Activated CD8-positive, alpha-beta T cell treated with anti-CD3 and anti-CD28 coated beads for 36 hours (primary cell): ENCODE data around the gene MIEN1. TPM values are rescaled to one million over a fixed set of nuclear protein-coding genes. Genes with fewer than 3 reads are reported as not detected.

Experiments
- ATAC-seq: fragments of 200-7000 bp; cut with Tn5 transposase; one replicate; pipeline ENCODE4 v1.10.0; 2021; ENCODE audit warnings: mild to moderate bottlenecking, moderate library complexity
- CTCF ChIA-PET: fragments of 350-600 bp; sonication (Branson Sonifier 250); formaldehyde crosslinking; loops from one replicate; lab custom pipeline; 2021; ENCODE audit warnings: antibody characterized with exemption; lab: Charles Lee
- POLR2A ChIA-PET: fragments of 350-600 bp; sonication (Branson Sonifier 250); formaldehyde crosslinking; loops from one replicate; lab custom pipeline; 2021; ENCODE audit warnings: antibody characterized with exemption; lab: Charles Lee
- DNase-seq: peaks from one replicate; pipeline ENCODE4 v3.0.0-alpha.2; 2020
- H3K27ac Mint-ChIP-seq: one replicate; pipeline ENCODE4 v1.8.0; 2021; ENCODE audit warnings: mild to moderate bottlenecking, mixed read lengths
- H3K27me3 Mint-ChIP-seq: one replicate; pipeline ENCODE4 v1.8.0; 2021; ENCODE audit warnings: mixed read lengths
- H3K36me3 Mint-ChIP-seq: one replicate; pipeline ENCODE4 v1.8.0; 2021; ENCODE audit warnings: low read depth, mixed read lengths
- H3K4me1 Mint-ChIP-seq: one replicate; pipeline ENCODE4 v1.8.0; 2021; ENCODE audit warnings: low read depth, mixed read lengths
- H3K4me3 Mint-ChIP-seq: one replicate; pipeline ENCODE4 v1.8.0; 2021; ENCODE audit warnings: mild to moderate bottlenecking, moderate library complexity, mixed read lengths
- H3K9me3 Mint-ChIP-seq: one replicate; pipeline ENCODE4 v1.8.0; 2021; ENCODE audit warnings: mixed read lengths
- CTCF ChIP-seq: fragments of 200-600 bp; IDR thresholded peaks from one replicate; pipeline ENCODE4 v1.8.0; 2022; ENCODE audit warnings: antibody characterized with exemption, mild to moderate bottlenecking
- intact Hi-C: fragments of 100-400 bp; cut with micrococcal nuclease; formaldehyde crosslinking; loops from one replicate; pipeline ENCODE4 v1.10.0; 2022
- total RNA-seq, 2 experiments: library from RNA; stranded (reverse); gene quantifications; one replicate each; pipeline ENCODE4 v1.2.3, GENCODE V29; 2021

Gene MIEN1
- total RNA-seq, 2 experiments from 2014 or later = 32.5 to 34.0 TPM

- H3K27ac Mint-ChIP-seq = no peak within 1 kb of the TSS
- intact Hi-C loops = no loop called here
- peaks cover 13% of the 10 kb centered on the region for H3K27me3 Mint-ChIP-seq
- TF ChIP-seq CTCF = no peak
- peaks cover 21% of the 10 kb centered on the region for H3K4me1 Mint-ChIP-seq
- DNase-seq = peak; percentile 23
- no peaks in the 10 kb centered on the region for H3K36me3 Mint-ChIP-seq
- peak within 1 kb of the TSS; percentile 65 for H3K4me3 Mint-ChIP-seq
- no peaks in the 10 kb centered on the region for H3K9me3 Mint-ChIP-seq
- ChIA-PET POLR2A (interaction anchor here (1.0 kb wide), 1 partner anchor 124 kb away, joined by 3 read pairs; no protein-coding TSS in a partner anchor), CTCF (interaction anchor here (2.3 kb wide), 1 partner anchor 83 kb away, joined by 5 read pairs; no protein-coding TSS in a partner anchor)
- ATAC-seq = peak; percentile 24
Measured at GRCh38 chr17:39737760-39738567, 7.6 kb upstream of the MIEN1 start, which contains the start of gene GRB7. TSS of gene GRB7 (plus strand) at chr17:39737938. CDS start at chr17:39742302, 4,364 bp downstream.

GRCh38 chr17:39737206-39737759, 7.0 kb upstream of the MIEN1 start:
- ATAC-seq (no peak), DNase-seq (no peak)
- peaks cover 21% of the 10 kb centered on the region for H3K4me1 Mint-ChIP-seq
- H3K36me3 Mint-ChIP-seq = no peaks in the 10 kb centered on the region
- intact Hi-C loops = no loop called here
- peaks cover 13% of the 10 kb centered on the region for H3K27me3 Mint-ChIP-seq
- H3K9me3 Mint-ChIP-seq = no peaks in the 10 kb centered on the region
- H3K27ac Mint-ChIP-seq = no peak overlapping the region
- no peak for TF ChIP-seq CTCF
- ChIA-PET CTCF (interaction anchor here (1.2 to 2.3 kb wide), 5 partner anchors 60 to 116 kb away, joined by 4 to 5 read pairs (median 5); no protein-coding TSS in a partner anchor), POLR2A (no interaction called here)
- peak overlapping the region; percentile 19 for H3K4me3 Mint-ChIP-seq

- peaks cover 13% of the 10 kb centered on the region for H3K27me3 Mint-ChIP-seq
- ATAC-seq (no peak), DNase-seq (no peak)
- H3K36me3 Mint-ChIP-seq = no peaks in the 10 kb centered on the region
- H3K27ac Mint-ChIP-seq = no peak overlapping the region
- intact Hi-C loops = no loop called here
- ChIA-PET CTCF (interaction anchor here (1.2 to 2.3 kb wide), 5 partner anchors 59 to 115 kb away, joined by 4 to 5 read pairs (median 5); no protein-coding TSS in a partner anchor), POLR2A (no interaction called here)
- no peak overlapping the region for H3K4me3 Mint-ChIP-seq
- no peak for TF ChIP-seq CTCF
- peaks cover 21% of the 10 kb centered on the region for H3K4me1 Mint-ChIP-seq
- H3K9me3 Mint-ChIP-seq = no peaks in the 10 kb centered on the region
Measured at GRCh38 chr17:39736319-39737165, 6.2 kb upstream of the MIEN1 start.

GRCh38 chr17:39735882-39736281, 5.5 kb upstream of the MIEN1 start:
- no peak overlapping the region for H3K27ac Mint-ChIP-seq
- CTCF ChIA-PET = interaction anchor here (1.2 to 2.3 kb wide), 4 partner anchors 81 to 114 kb away, joined by 4 to 5 read pairs (median 5); no protein-coding TSS in a partner anchor

More at GRCh38 chr17:39735882-39736281, 5.5 kb upstream of the MIEN1 start:
- TF ChIP-seq CTCF = no peak
- H3K4me3 Mint-ChIP-seq = no peak overlapping the region
- POLR2A ChIA-PET = no interaction called here
- no peaks in the 10 kb centered on the region for H3K9me3 Mint-ChIP-seq
- no peak for DNase-seq
- H3K27me3 Mint-ChIP-seq = peaks cover 13% of the 10 kb centered on the region
- no peaks in the 10 kb centered on the region for H3K36me3 Mint-ChIP-seq
- ATAC-seq = no peak
- intact Hi-C loops = no loop called here
- peaks cover 19% of the 10 kb centered on the region for H3K4me1 Mint-ChIP-seq
